ENCODE data around the gene ZNF518B. TPM values are rescaled to one million over a fixed set of nuclear protein-coding genes. Genes with fewer than 3 reads are reported as not detected.
A peak's percentile ranks its signal among the peaks of the same experiment; 100 is the strongest.

Gene ZNF518B, protein sequence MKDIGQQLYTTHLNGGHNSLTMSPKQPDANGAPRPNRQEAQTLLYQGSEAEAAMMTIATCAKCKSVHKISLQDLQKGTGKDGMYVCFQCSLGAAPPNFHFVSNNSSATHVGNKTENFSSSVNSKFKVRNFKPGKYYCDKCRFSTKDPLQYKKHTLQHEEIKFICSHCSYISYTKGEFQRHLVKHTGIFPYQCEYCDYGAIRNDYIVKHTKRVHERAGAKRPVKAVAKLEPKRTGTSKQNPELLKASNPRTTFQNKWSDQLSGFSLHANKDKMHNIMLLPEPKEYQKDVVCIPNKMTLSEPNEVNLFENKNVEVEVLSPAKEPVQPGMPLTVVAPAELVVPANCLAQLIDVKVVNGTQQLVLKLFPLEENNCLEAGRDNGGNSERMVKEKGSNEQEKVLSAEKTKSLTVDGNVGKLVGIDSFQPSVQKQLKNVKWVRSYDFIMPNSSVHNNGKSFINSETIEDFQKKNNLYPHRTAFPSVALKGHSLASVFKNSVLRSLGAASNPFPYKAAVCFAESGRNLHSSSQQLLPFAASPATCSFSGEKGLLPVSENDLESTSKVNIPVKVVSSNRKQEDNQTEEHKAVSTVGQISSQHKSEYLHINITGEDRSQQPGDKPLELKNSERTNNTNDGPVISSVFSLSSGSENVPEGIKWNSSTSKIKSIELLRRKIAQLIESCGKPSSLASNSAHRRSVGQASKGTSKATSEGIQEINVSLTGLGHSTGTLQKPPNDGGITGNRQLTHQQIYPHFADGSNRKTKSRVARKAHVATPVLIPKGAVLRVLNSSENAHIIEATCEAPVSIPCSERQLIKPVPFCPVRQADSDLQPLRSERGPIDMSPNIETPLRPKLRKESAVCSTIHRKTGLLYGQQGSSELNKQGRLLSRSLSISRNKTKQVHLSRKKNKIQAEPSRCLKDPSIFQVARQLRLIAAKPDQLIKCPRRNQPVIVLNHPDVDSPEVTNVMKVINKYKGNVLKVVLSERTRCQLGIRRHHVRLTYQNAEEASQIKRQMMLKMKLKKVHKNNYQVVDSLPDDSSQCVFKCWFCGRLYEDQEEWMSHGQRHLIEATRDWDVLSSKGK
- total RNA-seq (10 to 100 TPM; 17.3 to 19.2 TPM), polyA plus RNA-seq (ENCODE audit: insufficient read length in 6 of 6) (10 to 100 TPM; 23.7 to 28.2 (median 26.6) TPM)
- long read RNA-seq, donor 1, full-length matches to known transcripts: 10 of 23 reads
- long read RNA-seq, donor 1, partial matches to known transcripts: 13 of 23 reads
- long read RNA-seq, donor 1, other reads (novel, unspliced or antisense): 0 of 23 reads
- long read RNA-seq, donor 2, full-length matches to known transcripts: 6 of 6 reads
- long read RNA-seq, donor 2, partial matches to known transcripts: 0 of 6 reads
- long read RNA-seq, donor 2, other reads (novel, unspliced or antisense): 0 of 6 reads
- long read RNA-seq, donor 3, full-length matches to known transcripts: 7 of 7 reads
- long read RNA-seq, donor 3, partial matches to known transcripts: 0 of 7 reads
- long read RNA-seq, donor 3, other reads (novel, unspliced or antisense): 0 of 7 reads
- long read RNA-seq, donor 4, full-length matches to known transcripts: 2 of 2 reads
- long read RNA-seq, donor 4, partial matches to known transcripts: 0 of 2 reads
- long read RNA-seq, donor 4, other reads (novel, unspliced or antisense): 0 of 2 reads
- long read RNA-seq, donor 5, full-length matches to known transcripts: 9 of 9 reads
- long read RNA-seq, donor 5, partial matches to known transcripts: 0 of 9 reads
- long read RNA-seq, donor 5, other reads (novel, unspliced or antisense): 0 of 9 reads
- long read RNA-seq, donor 6, full-length matches to known transcripts: 4 of 4 reads
- long read RNA-seq, donor 6, partial matches to known transcripts: 0 of 4 reads
- long read RNA-seq, donor 6, other reads (novel, unspliced or antisense): 0 of 4 reads
- long read RNA-seq, donor 7, full-length matches to known transcripts: 4 of 4 reads
- long read RNA-seq, donor 7, partial matches to known transcripts: 0 of 4 reads
- long read RNA-seq, donor 7, other reads (novel, unspliced or antisense): 0 of 4 reads
- long read RNA-seq, donor 8, full-length matches to known transcripts: 9 of 9 reads
- long read RNA-seq, donor 8, partial matches to known transcripts: 0 of 9 reads
- long read RNA-seq, donor 8, other reads (novel, unspliced or antisense): 0 of 9 reads
- long read RNA-seq, donor 9: 0 reads
- long read RNA-seq, donor 10, full-length matches to known transcripts: 2 of 2 reads
- long read RNA-seq, donor 10, partial matches to known transcripts: 0 of 2 reads
- long read RNA-seq, donor 10, other reads (novel, unspliced or antisense): 0 of 2 reads
- long read RNA-seq, donor 11, full-length matches to known transcripts: 7 of 7 reads
- long read RNA-seq, donor 11, partial matches to known transcripts: 0 of 7 reads
- long read RNA-seq, donor 11, other reads (novel, unspliced or antisense): 0 of 7 reads
- long read RNA-seq, donor 12, full-length matches to known transcripts: 6 of 6 reads
- long read RNA-seq, donor 12, partial matches to known transcripts: 0 of 6 reads
- long read RNA-seq, donor 12, other reads (novel, unspliced or antisense): 0 of 6 reads

DNA sequence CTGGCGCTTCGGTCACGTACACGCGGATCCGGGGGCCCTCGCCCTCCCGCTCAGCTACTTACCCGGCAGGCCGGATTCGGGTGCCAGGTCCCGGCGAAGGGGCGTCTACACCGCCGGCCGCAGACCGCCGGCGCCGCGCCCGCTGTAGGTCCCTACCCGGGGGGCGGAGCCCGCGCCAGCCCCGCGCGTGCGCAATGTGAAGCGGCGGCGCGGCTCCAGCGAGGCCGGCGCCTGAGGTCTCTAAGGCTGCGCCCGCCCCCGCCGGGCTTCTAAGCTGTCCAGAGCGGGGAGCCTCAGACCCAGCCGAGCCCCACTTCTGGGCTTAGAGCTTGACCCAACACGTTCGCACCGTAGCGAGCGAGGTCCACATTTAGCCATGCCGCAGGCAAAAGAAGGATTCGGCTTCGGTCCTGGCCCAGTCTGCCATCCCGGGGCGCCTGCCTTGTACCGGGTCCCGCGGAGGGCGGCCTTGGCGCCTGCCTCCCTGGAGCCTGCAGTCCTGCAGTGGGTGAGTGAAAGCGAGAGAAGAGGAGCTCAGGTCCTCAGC lies at the start of gene ZNF518B:
Gene ZNF518B, minus strand, starts transcription at position 172 of the 547 bp plus-strand sequence. CDS start 11,098 bp downstream, outside the sequence.
- H3K36me3 ChIP-seq: peaks cover 0 to 24% of the 10 kb centered on the region in 2 donors
- TF ChIP-seq, protein P1, sequence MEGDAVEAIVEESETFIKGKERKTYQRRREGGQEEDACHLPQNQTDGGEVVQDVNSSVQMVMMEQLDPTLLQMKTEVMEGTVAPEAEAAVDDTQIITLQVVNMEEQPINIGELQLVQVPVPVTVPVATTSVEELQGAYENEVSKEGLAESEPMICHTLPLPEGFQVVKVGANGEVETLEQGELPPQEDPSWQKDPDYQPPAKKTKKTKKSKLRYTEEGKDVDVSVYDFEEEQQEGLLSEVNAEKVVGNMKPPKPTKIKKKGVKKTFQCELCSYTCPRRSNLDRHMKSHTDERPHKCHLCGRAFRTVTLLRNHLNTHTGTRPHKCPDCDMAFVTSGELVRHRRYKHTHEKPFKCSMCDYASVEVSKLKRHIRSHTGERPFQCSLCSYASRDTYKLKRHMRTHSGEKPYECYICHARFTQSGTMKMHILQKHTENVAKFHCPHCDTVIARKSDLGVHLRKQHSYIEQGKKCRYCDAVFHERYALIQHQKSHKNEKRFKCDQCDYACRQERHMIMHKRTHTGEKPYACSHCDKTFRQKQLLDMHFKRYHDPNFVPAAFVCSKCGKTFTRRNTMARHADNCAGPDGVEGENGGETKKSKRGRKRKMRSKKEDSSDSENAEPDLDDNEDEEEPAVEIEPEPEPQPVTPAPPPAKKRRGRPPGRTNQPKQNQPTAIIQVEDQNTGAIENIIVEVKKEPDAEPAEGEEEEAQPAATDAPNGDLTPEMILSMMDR (IDR thresholded peaks at IDR 0.05): no peak
- DNase-seq (peak; percentile 67 to 94 (median 77)), ATAC-seq (peak; percentile 90)
- peaks cover 10 to 50% of the 10 kb centered on the region in 2 donors for H3K27me3 ChIP-seq
- H3K4me1 ChIP-seq: peaks cover 3 to 24% of the 10 kb centered on the region in 2 donors
- H3K4me3 ChIP-seq: peak within 1 kb of the TSS; percentile 47 to 56
- intact Hi-C loops (cut with DNase I): loop anchor here in 1 of 2 donors (10.0 kb wide), 1 partner anchor 77 kb away; no protein-coding TSS in a partner anchor
- H3K9me3 ChIP-seq: no peaks in the 10 kb centered on the region
- H3K27ac ChIP-seq: peak within 1 kb of the TSS; percentile 26 to 57

DNA sequence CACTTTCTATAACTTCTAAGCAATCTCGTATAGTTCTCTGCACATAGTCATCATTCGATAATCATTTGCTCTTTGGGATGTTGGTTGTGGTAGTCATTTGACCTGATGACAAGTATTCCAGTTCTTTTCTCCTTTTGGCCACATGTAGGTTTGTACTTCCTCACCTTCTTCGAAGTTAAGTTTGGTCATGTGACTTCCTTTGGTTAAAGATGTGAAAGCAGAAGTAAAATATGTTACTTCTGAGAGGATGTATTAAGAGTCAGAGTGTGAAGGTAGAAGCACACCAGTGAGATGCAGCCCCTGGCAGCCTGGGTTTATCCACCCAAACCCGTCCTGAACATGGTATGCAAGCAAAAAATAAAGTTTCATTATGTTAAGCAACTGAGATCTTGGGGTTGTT lies 48.9 kb upstream of the ZNF518B start:
- Histone ChIP-seq H3K27me3 (no peaks in the 10 kb centered on the region), H3K27ac (no peak overlapping the region), H3K4me1 (no peaks in the 10 kb centered on the region), H3K36me3 (no peaks in the 10 kb centered on the region), H3K9me3 (no peaks in the 10 kb centered on the region), H3K4me3 (no peak overlapping the region)
- DNase-seq: no peak
- ATAC-seq: no peak
- intact Hi-C loops (cut with DNase I): no loop called here
- TF ChIP-seq, protein P1 (IDR thresholded peaks at IDR 0.05): no peak

DNA sequence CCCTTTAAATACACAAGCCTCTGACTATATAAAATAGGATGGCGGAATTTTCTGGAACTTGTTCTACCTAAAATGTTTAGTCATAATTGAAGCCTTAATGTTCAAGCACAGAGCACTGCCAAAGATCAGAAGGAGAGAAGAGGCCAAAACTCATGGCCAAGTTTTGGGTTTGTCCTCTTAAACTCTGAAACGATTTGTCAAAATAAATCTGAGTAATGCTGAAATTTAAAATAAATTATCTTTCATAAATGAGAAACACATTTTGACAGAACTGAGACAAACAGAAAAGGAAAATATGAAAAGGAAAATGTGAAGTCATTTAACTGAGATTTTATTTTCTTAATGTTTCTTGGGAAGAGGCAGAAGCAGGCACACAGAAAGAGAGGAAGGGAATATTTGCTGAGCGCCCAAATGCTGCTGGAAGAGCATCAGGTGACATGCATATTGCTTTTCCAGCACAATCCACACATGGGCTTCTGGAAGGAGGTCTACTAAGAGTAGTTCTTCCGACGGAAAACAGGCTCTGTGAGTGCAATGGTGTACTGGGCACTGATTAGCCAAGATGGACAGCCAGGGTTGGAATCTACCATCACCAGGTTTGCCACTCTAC lies 47.4 kb upstream of the ZNF518B start:
- TF ChIP-seq, protein P1 (IDR thresholded peaks at IDR 0.05): no peak
- no peaks in the 10 kb centered on the region for H3K4me1 ChIP-seq
- H3K36me3 ChIP-seq: no peaks in the 10 kb centered on the region
- intact Hi-C loops (cut with DNase I): no loop called here
- ATAC-seq (no peak), DNase-seq (no peak)
- H3K27me3 ChIP-seq: no peaks in the 10 kb centered on the region
- H3K9me3 ChIP-seq: no peaks in the 10 kb centered on the region
- no peak overlapping the region for H3K27ac ChIP-seq
- H3K4me3 ChIP-seq: no peak overlapping the region
